ENCODE results near the gene NKAIN2. TPM values are rescaled to one million over a fixed set of nuclear protein-coding genes. Genes with fewer than 3 reads are reported as not detected.
"Not testable (repeated sequence)": the region's sequence is repeated elsewhere in the genome, so short reads cannot be mapped to it uniquely, and the experiment has no call there.

The NKAIN2 gene
- total RNA-seq, 2 experiments from 2014 or later = not detected

GRCh38 chr6:124010574-124010973, 206.9 kb downstream of the NKAIN2 start:
- Mint-ChIP-seq H3K9me3 (ENCODE audit: low read depth) (peaks cover 2% of the 10 kb centered on the region), H3K36me3 (no peaks in the 10 kb centered on the region), H3K27me3 (no peaks in the 10 kb centered on the region), H3K4me1 (no peaks in the 10 kb centered on the region), H3K4me3 (no peak overlapping the region), H3K27ac (no peak overlapping the region)
- CTCF ChIA-PET = no interaction called here
- DNase-seq (no peak), ATAC-seq (no peak)

- H3K9me3 Mint-ChIP-seq (ENCODE audit: low read depth) = peaks cover 2% of the 10 kb centered on the region
- no peaks in the 10 kb centered on the region for H3K4me1 Mint-ChIP-seq
- H3K36me3 Mint-ChIP-seq = no peaks in the 10 kb centered on the region
- DNase-seq = no peak
- no peak for ATAC-seq
- CTCF ChIA-PET = no interaction called here
- no peak overlapping the region for H3K27ac Mint-ChIP-seq
- H3K4me3 Mint-ChIP-seq = no peak overlapping the region
- H3K27me3 Mint-ChIP-seq = no peaks in the 10 kb centered on the region
Observed at GRCh38 chr6:124011180-124011579, 207.5 kb downstream of the NKAIN2 start.

- H3K36me3 Mint-ChIP-seq; CTCF ChIA-PET; H3K4me1 Mint-ChIP-seq; H3K9me3 Mint-ChIP-seq (ENCODE audit: low read depth); H3K27me3 Mint-ChIP-seq; DNase-seq; H3K27ac Mint-ChIP-seq; ATAC-seq; H3K4me3 Mint-ChIP-seq: not testable (repeated sequence)
Observed at GRCh38 chr6:124022051-124022450, 218.4 kb downstream of the NKAIN2 start.

GRCh38 chr6:124022641-124023040, 219.0 kb downstream of the NKAIN2 start:
- Mint-ChIP-seq H3K36me3 (no peaks in the 10 kb centered on the region), H3K9me3 (ENCODE audit: low read depth) (no peaks in the 10 kb centered on the region)
- CTCF ChIA-PET = no interaction called here

GRCh38 chr6:124026694-124027093, 223.0 kb downstream of the NKAIN2 start:
- no peak overlapping the region for H3K27ac Mint-ChIP-seq
- no peaks in the 10 kb centered on the region for H3K27me3 Mint-ChIP-seq
- no peaks in the 10 kb centered on the region for H3K9me3 Mint-ChIP-seq (ENCODE audit: low read depth)
- H3K4me3 Mint-ChIP-seq = no peak overlapping the region
- no peaks in the 10 kb centered on the region for H3K36me3 Mint-ChIP-seq
- CTCF ChIA-PET = no interaction called here
- ATAC-seq (no peak), DNase-seq (no peak)
- H3K4me1 Mint-ChIP-seq = no peaks in the 10 kb centered on the region

More at GRCh38 chr6:124022641-124023040, 219.0 kb downstream of the NKAIN2 start:
- no peaks in the 10 kb centered on the region for H3K27me3 Mint-ChIP-seq
- no peak for DNase-seq
- H3K4me3 Mint-ChIP-seq = no peak overlapping the region
- ATAC-seq = no peak
- no peaks in the 10 kb centered on the region for H3K4me1 Mint-ChIP-seq
- H3K27ac Mint-ChIP-seq = no peak overlapping the region

- no peak for ATAC-seq
- no peak overlapping the region for H3K4me3 Mint-ChIP-seq
- H3K27me3 Mint-ChIP-seq = no peaks in the 10 kb centered on the region
- H3K4me1 Mint-ChIP-seq = no peaks in the 10 kb centered on the region
- H3K9me3 Mint-ChIP-seq (ENCODE audit: low read depth) = no peaks in the 10 kb centered on the region
- DNase-seq = no peak
- no peak overlapping the region for H3K27ac Mint-ChIP-seq
- CTCF ChIA-PET = interaction anchor here (0.6 kb wide), 1 partner anchor 982 kb away, joined by 3 read pairs; no protein-coding TSS in a partner anchor
- H3K36me3 Mint-ChIP-seq = no peaks in the 10 kb centered on the region
Observed at GRCh38 chr6:124027392-124027791, 223.7 kb downstream of the NKAIN2 start.

- no peak overlapping the region for H3K4me3 Mint-ChIP-seq
Observed at GRCh38 chr6:124028117-124028516, 224.5 kb downstream of the NKAIN2 start.

GRCh38 chr6:124029567-124029966, 225.9 kb downstream of the NKAIN2 start:
- no peaks in the 10 kb centered on the region for H3K4me1 Mint-ChIP-seq

More at GRCh38 chr6:124028117-124028516, 224.5 kb downstream of the NKAIN2 start:
- DNase-seq (no peak), ATAC-seq (no peak)
- H3K27me3 Mint-ChIP-seq = no peaks in the 10 kb centered on the region
- no peaks in the 10 kb centered on the region for H3K4me1 Mint-ChIP-seq
- H3K9me3 Mint-ChIP-seq (ENCODE audit: low read depth) = no peaks in the 10 kb centered on the region
- no peak overlapping the region for H3K27ac Mint-ChIP-seq
- CTCF ChIA-PET = no interaction called here
- H3K36me3 Mint-ChIP-seq = no peaks in the 10 kb centered on the region

GRCh38 chr6:124033501-124033900, 229.8 kb downstream of the NKAIN2 start:
- no peaks in the 10 kb centered on the region for H3K4me1 Mint-ChIP-seq
- no peak overlapping the region for H3K4me3 Mint-ChIP-seq
- H3K27me3 Mint-ChIP-seq = no peaks in the 10 kb centered on the region
- no peak overlapping the region for H3K27ac Mint-ChIP-seq
- no peak for ATAC-seq
- H3K9me3 Mint-ChIP-seq (ENCODE audit: low read depth) = peaks cover 5% of the 10 kb centered on the region
- H3K36me3 Mint-ChIP-seq = no peaks in the 10 kb centered on the region
- CTCF ChIA-PET = no interaction called here
- DNase-seq = no peak

More at GRCh38 chr6:124029567-124029966, 225.9 kb downstream of the NKAIN2 start:
- H3K4me3 Mint-ChIP-seq = no peak overlapping the region
- no peaks in the 10 kb centered on the region for H3K27me3 Mint-ChIP-seq
- DNase-seq (no peak), ATAC-seq (no peak)
- no peaks in the 10 kb centered on the region for H3K36me3 Mint-ChIP-seq
- no peaks in the 10 kb centered on the region for H3K9me3 Mint-ChIP-seq (ENCODE audit: low read depth)
- CTCF ChIA-PET = no interaction called here
- H3K27ac Mint-ChIP-seq = no peak overlapping the region

- Mint-ChIP-seq H3K36me3 (no peaks in the 10 kb centered on the region), H3K27me3 (no peaks in the 10 kb centered on the region), H3K4me1 (no peaks in the 10 kb centered on the region), H3K9me3 (ENCODE audit: low read depth) (peaks cover 5% of the 10 kb centered on the region), H3K27ac (no peak overlapping the region), H3K4me3 (no peak overlapping the region)
- CTCF ChIA-PET = no interaction called here
- ATAC-seq (no peak), DNase-seq (no peak)
Observed at GRCh38 chr6:124036384-124036783, 232.7 kb downstream of the NKAIN2 start.

GRCh38 chr6:124040655-124041054, 237.0 kb downstream of the NKAIN2 start:
- Mint-ChIP-seq H3K27me3 (no peaks in the 10 kb centered on the region), H3K36me3 (no peaks in the 10 kb centered on the region), H3K4me3 (no peak overlapping the region), H3K4me1 (no peaks in the 10 kb centered on the region), H3K27ac (no peak overlapping the region), H3K9me3 (ENCODE audit: low read depth) (peaks cover 5% of the 10 kb centered on the region)
- DNase-seq = no peak
- CTCF ChIA-PET = interaction anchor here (0.8 kb wide), 1 partner anchor 238 kb away, joined by 3 read pairs; no protein-coding TSS in a partner anchor
- ATAC-seq = no peak

GRCh38 chr6:124052120-124052519, 248.5 kb downstream of the NKAIN2 start:
- ATAC-seq (no peak), DNase-seq (no peak)
- Mint-ChIP-seq H3K27me3 (no peaks in the 10 kb centered on the region), H3K36me3 (no peaks in the 10 kb centered on the region), H3K4me3 (no peak overlapping the region), H3K4me1 (no peaks in the 10 kb centered on the region), H3K27ac (no peak overlapping the region), H3K9me3 (ENCODE audit: low read depth) (no peaks in the 10 kb centered on the region)
- CTCF ChIA-PET = no interaction called here

- Mint-ChIP-seq H3K9me3 (ENCODE audit: low read depth) (no peaks in the 10 kb centered on the region), H3K4me3 (no peak overlapping the region)
Observed at GRCh38 chr6:124053315-124053714, 249.7 kb downstream of the NKAIN2 start.

GRCh38 chr6:124054034-124054433, 250.4 kb downstream of the NKAIN2 start:
- CTCF ChIA-PET = no interaction called here
- H3K36me3 Mint-ChIP-seq = no peaks in the 10 kb centered on the region
- H3K27me3 Mint-ChIP-seq = no peaks in the 10 kb centered on the region
- no peak overlapping the region for H3K4me3 Mint-ChIP-seq
- no peaks in the 10 kb centered on the region for H3K4me1 Mint-ChIP-seq
- DNase-seq (no peak), ATAC-seq (no peak)
- no peak overlapping the region for H3K27ac Mint-ChIP-seq
- H3K9me3 Mint-ChIP-seq (ENCODE audit: low read depth) = no peaks in the 10 kb centered on the region

More at GRCh38 chr6:124053315-124053714, 249.7 kb downstream of the NKAIN2 start:
- H3K27ac Mint-ChIP-seq = no peak overlapping the region
- no peaks in the 10 kb centered on the region for H3K36me3 Mint-ChIP-seq
- DNase-seq (no peak), ATAC-seq (no peak)
- H3K27me3 Mint-ChIP-seq = no peaks in the 10 kb centered on the region
- CTCF ChIA-PET = no interaction called here
- no peaks in the 10 kb centered on the region for H3K4me1 Mint-ChIP-seq

GRCh38 chr6:124055395-124055794, 251.7 kb downstream of the NKAIN2 start:
- DNase-seq (no peak), ATAC-seq (no peak)
- Mint-ChIP-seq H3K9me3 (ENCODE audit: low read depth) (no peaks in the 10 kb centered on the region), H3K27me3 (no peaks in the 10 kb centered on the region), H3K36me3 (no peaks in the 10 kb centered on the region), H3K4me3 (no peak overlapping the region), H3K4me1 (no peaks in the 10 kb centered on the region), H3K27ac (no peak overlapping the region)
- CTCF ChIA-PET = no interaction called here
